ENCODE data around the gene VTI1A. TPM values are rescaled to one million over a fixed set of nuclear protein-coding genes. Genes with fewer than 3 reads are reported as not detected.

Gene VTI1A
- total RNA-seq, 1 donor from 2014 or later, result 36.9 TPM

DNA sequence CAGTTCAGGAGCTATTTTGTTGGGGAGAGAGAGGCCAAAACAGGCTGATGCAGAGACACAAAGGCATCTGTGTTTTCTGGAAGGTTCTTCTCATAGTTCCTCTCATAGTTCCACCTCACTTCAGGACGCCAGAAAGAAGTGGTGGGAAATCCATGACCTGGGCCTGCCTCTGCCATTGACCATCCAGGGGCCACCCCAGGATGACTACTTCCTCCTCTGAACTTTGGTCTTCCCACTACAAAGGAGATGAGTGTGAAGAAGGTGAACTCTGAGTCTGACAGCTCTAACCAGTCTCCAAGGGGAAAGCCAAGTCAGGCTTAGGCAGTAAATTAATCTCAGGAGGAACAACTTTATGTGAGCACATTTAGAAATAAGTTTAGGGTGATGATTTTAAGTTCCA, 327.2 kb downstream of the VTI1A start:
- TF ChIP-seq, protein P1, sequence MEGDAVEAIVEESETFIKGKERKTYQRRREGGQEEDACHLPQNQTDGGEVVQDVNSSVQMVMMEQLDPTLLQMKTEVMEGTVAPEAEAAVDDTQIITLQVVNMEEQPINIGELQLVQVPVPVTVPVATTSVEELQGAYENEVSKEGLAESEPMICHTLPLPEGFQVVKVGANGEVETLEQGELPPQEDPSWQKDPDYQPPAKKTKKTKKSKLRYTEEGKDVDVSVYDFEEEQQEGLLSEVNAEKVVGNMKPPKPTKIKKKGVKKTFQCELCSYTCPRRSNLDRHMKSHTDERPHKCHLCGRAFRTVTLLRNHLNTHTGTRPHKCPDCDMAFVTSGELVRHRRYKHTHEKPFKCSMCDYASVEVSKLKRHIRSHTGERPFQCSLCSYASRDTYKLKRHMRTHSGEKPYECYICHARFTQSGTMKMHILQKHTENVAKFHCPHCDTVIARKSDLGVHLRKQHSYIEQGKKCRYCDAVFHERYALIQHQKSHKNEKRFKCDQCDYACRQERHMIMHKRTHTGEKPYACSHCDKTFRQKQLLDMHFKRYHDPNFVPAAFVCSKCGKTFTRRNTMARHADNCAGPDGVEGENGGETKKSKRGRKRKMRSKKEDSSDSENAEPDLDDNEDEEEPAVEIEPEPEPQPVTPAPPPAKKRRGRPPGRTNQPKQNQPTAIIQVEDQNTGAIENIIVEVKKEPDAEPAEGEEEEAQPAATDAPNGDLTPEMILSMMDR (IDR thresholded peaks at IDR 0.05), result no peak

DNA sequence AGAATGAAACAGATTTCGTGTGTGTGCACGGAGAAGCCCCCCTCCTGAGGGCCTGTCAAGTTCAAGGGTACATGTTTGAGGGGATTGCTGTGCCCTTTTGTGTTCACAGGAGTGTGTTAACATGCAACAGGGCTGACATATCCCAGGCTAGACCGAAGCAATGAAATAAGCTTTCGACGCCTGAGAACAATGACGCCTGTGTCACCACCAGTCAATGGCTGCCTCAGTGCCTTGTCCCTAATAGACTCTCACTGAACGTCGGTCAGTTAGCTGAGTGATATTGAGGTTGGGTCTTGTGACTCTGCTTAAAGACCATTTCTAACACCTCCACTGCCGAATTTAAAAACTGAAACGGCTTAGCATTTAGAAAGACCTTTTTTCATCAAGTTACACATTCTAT, 327.8 kb downstream of the VTI1A start:
- no peak overlapping the region for H3K27ac ChIP-seq
- intact Hi-C loops (cut with DNase I), result no loop called here
- H3K27me3 ChIP-seq (ENCODE audit: low read depth), result no peaks in the 10 kb centered on the region
- no peaks in the 10 kb centered on the region for H3K9me3 ChIP-seq
- no peak for DNase-seq
- no peaks in the 10 kb centered on the region for H3K36me3 ChIP-seq
- TF ChIP-seq, protein P1 (IDR thresholded peaks at IDR 0.05), result no peak
- no peaks in the 10 kb centered on the region for H3K4me1 ChIP-seq
- no peak for ATAC-seq
- no peak overlapping the region for H3K4me3 ChIP-seq

More for the DNA sequence above, 327.2 kb downstream of the VTI1A start:
- DNase-seq, result no peak
- no peaks in the 10 kb centered on the region for H3K9me3 ChIP-seq
- H3K27me3 ChIP-seq (ENCODE audit: low read depth), result no peaks in the 10 kb centered on the region
- H3K4me1 ChIP-seq, result no peaks in the 10 kb centered on the region
- intact Hi-C loops (cut with DNase I), result no loop called here
- no peak for ATAC-seq
- H3K36me3 ChIP-seq, result no peaks in the 10 kb centered on the region
- no peak overlapping the region for H3K4me3 ChIP-seq
- H3K27ac ChIP-seq, result no peak overlapping the region

DNA sequence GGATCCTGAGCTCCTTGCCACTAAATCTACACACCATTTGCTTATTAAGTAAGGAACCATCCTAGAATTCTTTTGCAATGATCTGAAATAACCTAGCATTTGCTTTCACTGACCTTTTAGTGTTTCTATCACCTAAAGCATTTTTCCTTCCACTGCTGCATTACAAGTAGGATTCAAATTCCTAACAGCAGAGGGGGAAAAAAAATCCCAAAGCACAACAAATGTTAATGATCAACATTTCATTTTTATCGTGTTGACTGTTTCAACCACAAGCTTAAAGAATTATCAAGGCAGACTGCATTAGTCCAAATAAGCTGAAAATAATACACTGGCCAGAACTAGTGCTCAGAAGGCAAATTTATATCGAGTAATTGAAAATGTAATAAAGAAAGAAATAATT, 328.4 kb downstream of the VTI1A start:
- H3K9me3 ChIP-seq, result no peaks in the 10 kb centered on the region
- intact Hi-C loops (cut with DNase I), result no loop called here
- DNase-seq (no peak), ATAC-seq (no peak)
- H3K4me3 ChIP-seq, result no peak overlapping the region
- no peak overlapping the region for H3K27ac ChIP-seq
- no peaks in the 10 kb centered on the region for H3K27me3 ChIP-seq (ENCODE audit: low read depth)
- no peaks in the 10 kb centered on the region for H3K4me1 ChIP-seq
- TF ChIP-seq, protein P1 (IDR thresholded peaks at IDR 0.05), result no peak
- H3K36me3 ChIP-seq, result no peaks in the 10 kb centered on the region

DNA sequence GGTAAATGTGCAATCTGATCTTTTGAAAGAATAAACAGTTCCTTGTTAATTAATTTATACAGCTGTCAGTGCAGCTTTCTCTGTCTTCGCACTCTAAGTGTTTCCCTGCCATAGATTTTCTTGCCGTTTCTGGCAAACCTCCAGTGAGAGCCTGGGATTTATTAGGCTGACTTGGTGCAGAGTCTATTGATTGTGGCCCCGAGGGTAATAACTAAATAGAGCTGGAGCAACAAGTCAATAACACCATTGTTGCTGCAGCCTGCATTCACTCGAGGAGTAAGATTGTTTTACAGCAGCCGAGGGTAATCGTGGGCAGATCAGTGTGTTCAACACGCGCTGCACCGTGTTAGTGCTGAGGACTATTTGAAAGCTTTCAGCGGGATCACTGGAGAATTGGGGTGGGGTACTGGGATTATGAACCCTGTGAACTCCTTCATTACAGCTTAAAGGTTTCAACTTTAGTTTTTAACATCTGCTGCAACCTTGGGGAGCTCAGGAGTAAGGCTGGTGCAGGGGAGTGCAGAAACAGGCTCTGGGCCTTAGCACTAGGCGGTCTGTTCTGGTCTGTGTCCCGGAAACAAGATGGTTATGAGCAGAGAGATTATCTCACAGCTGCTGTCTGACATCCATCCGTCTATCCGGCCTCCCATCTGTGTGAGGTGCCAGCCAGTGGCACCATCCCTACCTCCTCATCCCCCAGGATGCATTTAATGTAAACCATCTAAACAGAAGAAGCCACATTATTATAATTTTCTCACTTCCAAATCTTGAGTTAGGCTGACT, 329.1 kb downstream of the VTI1A start:
- ATAC-seq, result no peak
- Histone ChIP-seq H3K36me3 (no peaks in the 10 kb centered on the region), H3K4me1 (no peaks in the 10 kb centered on the region), H3K27me3 (ENCODE audit: low read depth) (no peaks in the 10 kb centered on the region), H3K27ac (no peak overlapping the region), H3K4me3 (no peak overlapping the region), H3K9me3 (no peaks in the 10 kb centered on the region)
- TF ChIP-seq, protein P1 (IDR thresholded peaks at IDR 0.05), result no peak
- intact Hi-C loops (cut with DNase I), result no loop called here
- DNase-seq, result no peak

DNA sequence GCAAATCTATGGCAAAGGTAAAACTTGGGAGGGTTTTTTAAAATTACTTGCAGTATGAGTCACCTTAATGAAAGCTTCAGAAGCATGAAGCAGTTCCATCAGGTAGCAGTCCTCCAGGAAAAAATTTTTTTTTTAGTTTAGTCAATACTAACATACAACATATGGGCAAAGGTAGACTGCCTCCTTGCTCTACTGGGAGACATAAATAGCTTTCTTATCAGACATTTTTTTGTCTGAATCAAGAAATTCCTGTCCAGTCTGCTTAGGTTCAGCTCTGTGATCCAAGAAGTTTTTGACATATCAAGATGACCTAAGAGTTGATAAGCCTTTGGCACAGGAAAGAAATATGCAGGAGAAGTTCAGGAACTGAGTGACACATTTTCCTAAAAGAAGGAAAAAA, 331.6 kb downstream of the VTI1A start:
- intact Hi-C loops (cut with DNase I), result no loop called here
- Histone ChIP-seq H3K4me3 (no peak overlapping the region), H3K36me3 (no peaks in the 10 kb centered on the region), H3K9me3 (no peaks in the 10 kb centered on the region), H3K27me3 (ENCODE audit: low read depth) (no peaks in the 10 kb centered on the region), H3K27ac (no peak overlapping the region), H3K4me1 (no peaks in the 10 kb centered on the region)
- TF ChIP-seq, protein P1 (IDR thresholded peaks at IDR 0.05), result no peak
- DNase-seq, result no peak
- ATAC-seq, result no peak
